Trophoblast cell (in vitro differentiated cells and primary cell): Measurements from ENCODE around the gene CTSA.

Experiments
- DNase-seq, 2 donors: peaks; one replicate each; pipeline ENCODE4 v3.0.0-alpha.2; 2016
- H2AFZ ChIP-seq: 2 replicates; pipeline ENCODE4 v1.6.1; 2013; ENCODE audit warnings: low read length, moderate library complexity, mild to moderate bottlenecking; ENCODE audit not compliant: insufficient read depth, poor library complexity
- H2AK5ac ChIP-seq: 2 replicates; pipeline ENCODE4 v1.6.1; 2013; ENCODE audit warnings: mild to moderate bottlenecking, low read length
- H2BK120ac ChIP-seq: 2 replicates; pipeline ENCODE4 v1.6.1; 2013; ENCODE audit warnings: low read length, mild to moderate bottlenecking, moderate library complexity; ENCODE audit not compliant: insufficient read depth, poor library complexity
- H2BK12ac ChIP-seq: 2 replicates; pipeline ENCODE4 v1.6.1; 2013; ENCODE audit warnings: mild to moderate bottlenecking, low read length, moderate library complexity
- H2BK5ac ChIP-seq: 2 replicates; pipeline ENCODE4 v1.6.1; 2013; ENCODE audit warnings: low read length, low read depth, moderate library complexity, mild to moderate bottlenecking; ENCODE audit not compliant: poor library complexity
- H3K14ac ChIP-seq: 2 replicates; pipeline ENCODE4 v1.6.1; 2013; ENCODE audit warnings: mild to moderate bottlenecking, low read length
- H3K18ac ChIP-seq: 2 replicates; pipeline ENCODE4 v1.6.1; 2013; ENCODE audit warnings: mild to moderate bottlenecking, low read length
- H3K23ac ChIP-seq: 2 replicates; pipeline ENCODE4 v1.6.1; 2013; ENCODE audit warnings: low read length
- H3K27ac ChIP-seq: 2 replicates; pipeline ENCODE4 v1.5.1; 2013; ENCODE audit warnings: low read depth, mild to moderate bottlenecking, inconsistent platforms, low read length, moderate library complexity
- H3K27me3 ChIP-seq: 2 replicates; pipeline ENCODE4 v1.6.1; 2013; ENCODE audit warnings: inconsistent platforms, mild to moderate bottlenecking, low read length, moderate library complexity; ENCODE audit not compliant: insufficient read depth
- H3K36me3 ChIP-seq, 2 experiments: 1 replicate in 1 of 2; 2 replicates in 1 of 2; pipeline ENCODE4 v1.6.1; 2013; ENCODE audit warnings: low read length in 2 of 2, mild to moderate bottlenecking in 2 of 2, moderate library complexity in 1 of 2; ENCODE audit not compliant: insufficient read depth in 2 of 2, control insufficient read depth in 1 of 2
- H3K4ac ChIP-seq: 2 replicates; pipeline ENCODE4 v1.6.1; 2013; ENCODE audit warnings: low read depth, mild to moderate bottlenecking, low read length, moderate library complexity
- H3K4me1 ChIP-seq, 2 experiments: 1 replicate in 1 of 2; 2 replicates in 1 of 2; pipeline ENCODE4 v1.6.1; 2013; ENCODE audit warnings: low read length in 2 of 2, mild to moderate bottlenecking in 2 of 2, moderate library complexity in 1 of 2; ENCODE audit not compliant: insufficient read depth in 2 of 2, control insufficient read depth in 1 of 2
- H3K4me2 ChIP-seq: 2 replicates; pipeline ENCODE4 v1.6.1; 2013; ENCODE audit warnings: inconsistent platforms, mild to moderate bottlenecking, low read length, moderate library complexity
- H3K4me3 ChIP-seq: 2 replicates; pipeline ENCODE4 v1.5.1; 2013; ENCODE audit warnings: mild to moderate bottlenecking, low read depth, low read length, inconsistent platforms
- H3K79me1 ChIP-seq: one replicate; pipeline ENCODE4 v1.6.1; 2013; ENCODE audit warnings: low read length
- H3K79me2 ChIP-seq: 2 replicates; pipeline ENCODE4 v1.6.1; 2013; ENCODE audit warnings: low read length, mild to moderate bottlenecking; ENCODE audit not compliant: control insufficient read depth, insufficient read depth, poor library complexity
- H3K9ac ChIP-seq: 2 replicates; pipeline ENCODE4 v1.6.1; 2013; ENCODE audit warnings: mild to moderate bottlenecking, low read length
- H3K9me3 ChIP-seq: 2 replicates; pipeline ENCODE4 v1.6.1; 2013; ENCODE audit warnings: low read depth, mild to moderate bottlenecking, control low read depth, inconsistent platforms, low read length; ENCODE audit not compliant: insufficient read depth
- H4K12ac ChIP-seq: 2 replicates; pipeline ENCODE4 v1.6.1; 2013; ENCODE audit warnings: low read depth, mild to moderate bottlenecking, low read length, moderate library complexity
- H4K8ac ChIP-seq: 2 replicates; pipeline ENCODE4 v1.6.1; 2013; ENCODE audit warnings: low read depth, mild to moderate bottlenecking, low read length, moderate library complexity
- H4K91ac ChIP-seq: one replicate; pipeline ENCODE4 v1.6.1; 2013; ENCODE audit warnings: low read depth, mild to moderate bottlenecking, low read length, moderate library complexity
- WGBS: extraction: QIAGEN DNeasy Blood & Tissue Kit; methylation state at CpG from one replicate; pipeline ENCODE4 v1.1.7; 2013; ENCODE audit warnings: missing lambda C conversion rate; ENCODE audit not compliant: insufficient read length, insufficient coverage; ENCODE audit errors: extremely low coverage; 5-methylcytosine and 5-hydroxymethylcytosine counted together

CTSA gene

DNA sequence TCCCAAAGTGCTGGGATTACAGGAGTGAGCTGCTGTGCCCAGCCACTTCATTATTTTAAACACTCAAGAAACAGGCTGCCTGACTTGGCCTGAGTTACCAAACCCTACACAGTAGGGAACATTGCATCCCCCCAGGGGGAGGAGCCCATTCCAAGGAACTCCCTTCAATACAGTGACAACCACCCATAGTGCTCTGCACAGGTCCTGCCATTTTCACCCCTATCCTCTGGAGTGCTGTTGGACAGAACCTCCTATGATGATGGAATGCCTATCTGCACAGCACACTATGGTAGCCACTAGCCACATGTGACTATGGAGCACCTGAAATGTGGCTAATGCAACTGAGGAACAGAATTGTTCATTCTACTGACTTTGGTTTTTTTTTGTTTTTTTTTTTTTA, 45.7 kb upstream of the CTSA start:
- H3K18ac ChIP-seq, result no peak overlapping the region
- no peak overlapping the region for H3K27ac ChIP-seq
- H4K8ac ChIP-seq, result no peak overlapping the region
- no peak overlapping the region for H4K91ac ChIP-seq
- no peak overlapping the region for H3K4me2 ChIP-seq
- H3K36me3 ChIP-seq, result peaks cover 37 to 42% of the 10 kb centered on the region in 2 experiments
- no peak overlapping the region for H2BK12ac ChIP-seq
- H2AFZ ChIP-seq, result no peak overlapping the region
- H2BK5ac ChIP-seq, result no peak overlapping the region
- H3K27me3 ChIP-seq, result no peaks in the 10 kb centered on the region
- no peak for DNase-seq
- no peak overlapping the region for H2BK120ac ChIP-seq
- H3K4me3 ChIP-seq, result no peak overlapping the region
- no peak overlapping the region for H3K14ac ChIP-seq
- H3K79me2 ChIP-seq, result no peaks in the 10 kb centered on the region
- no peaks in the 10 kb centered on the region for H3K79me1 ChIP-seq
- H2AK5ac ChIP-seq, result no peak overlapping the region
- H3K4me1 ChIP-seq, result no peaks in the 10 kb centered on the region
- H3K9ac ChIP-seq, result no peak overlapping the region
- no peak overlapping the region for H4K12ac ChIP-seq
- H3K23ac ChIP-seq, result no peak overlapping the region
- no peak overlapping the region for H3K4ac ChIP-seq
- no peaks in the 10 kb centered on the region for H3K9me3 ChIP-seq

DNA sequence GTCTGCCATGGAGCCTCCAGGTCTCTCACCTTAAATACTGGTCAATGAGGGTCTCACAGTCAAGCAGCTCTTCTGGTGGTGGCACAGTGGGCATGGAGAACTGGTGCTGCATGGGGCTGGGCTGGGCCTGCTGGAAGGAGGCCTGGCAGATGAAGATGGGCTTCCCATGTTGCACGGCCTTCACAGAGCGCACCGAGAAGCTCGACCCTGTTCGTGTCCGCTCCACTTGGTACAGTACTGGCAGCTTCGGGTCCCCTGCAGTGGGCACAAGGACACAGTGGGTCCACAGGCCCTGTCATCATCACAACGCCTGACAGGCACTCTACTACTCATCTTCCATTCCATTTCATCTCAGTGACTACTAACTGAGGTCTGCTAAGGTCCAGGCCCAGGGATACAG, 42.7 kb upstream of the CTSA start:
- Histone ChIP-seq H4K12ac (no peak overlapping the region), H3K27ac (no peak overlapping the region), H3K14ac (no peak overlapping the region), H3K9me3 (no peaks in the 10 kb centered on the region), H4K8ac (no peak overlapping the region), H2AFZ (no peak overlapping the region), H3K79me2 (no peaks in the 10 kb centered on the region), H3K4me1 (no peaks in the 10 kb centered on the region), H3K18ac (no peak overlapping the region), H2AK5ac (no peak overlapping the region), H3K79me1 (no peaks in the 10 kb centered on the region), H2BK5ac (no peak overlapping the region), H3K27me3 (no peaks in the 10 kb centered on the region), H3K4ac (no peak overlapping the region), H4K91ac (no peak overlapping the region), H3K23ac (no peak overlapping the region), H3K9ac (no peak overlapping the region), H3K4me3 (no peak overlapping the region), H2BK120ac (no peak overlapping the region), H2BK12ac (no peak overlapping the region), H3K4me2 (no peak overlapping the region), H3K36me3 (peaks cover 17 to 21% of the 10 kb centered on the region in 2 experiments)
- WGBS, result no CpG with 5 or more reads among the region's 8 CpGs
- DNase-seq, result no peak

- H2BK120ac ChIP-seq, result no peak overlapping the region
- H2BK12ac ChIP-seq, result no peak overlapping the region
- H4K8ac ChIP-seq, result no peak overlapping the region
- no peaks in the 10 kb centered on the region for H3K79me1 ChIP-seq
- H4K91ac ChIP-seq, result no peak overlapping the region
- H3K36me3 ChIP-seq, result peaks cover 10 to 14% of the 10 kb centered on the region in 2 experiments
- H3K23ac ChIP-seq, result no peak overlapping the region
- H2AK5ac ChIP-seq, result no peak overlapping the region
- H3K4me3 ChIP-seq, result no peak overlapping the region
- H3K4me1 ChIP-seq, result no peaks in the 10 kb centered on the region
- H4K12ac ChIP-seq, result no peak overlapping the region
- WGBS, result no CpG with 5 or more reads among the region's 8 CpGs
- no peaks in the 10 kb centered on the region for H3K9me3 ChIP-seq
- H3K4me2 ChIP-seq, result no peak overlapping the region
- no peak overlapping the region for H3K27ac ChIP-seq
- H3K27me3 ChIP-seq, result no peaks in the 10 kb centered on the region
- H3K4ac ChIP-seq, result no peak overlapping the region
- H3K14ac ChIP-seq, result no peak overlapping the region
- H2AFZ ChIP-seq, result no peak overlapping the region
- no peak overlapping the region for H2BK5ac ChIP-seq
- H3K18ac ChIP-seq, result no peak overlapping the region
- DNase-seq, result no peak
- H3K9ac ChIP-seq, result no peak overlapping the region
- no peaks in the 10 kb centered on the region for H3K79me2 ChIP-seq
Observed at GRCh38 chr20:45848969-45849582, 42.1 kb upstream of the CTSA start.

DNA sequence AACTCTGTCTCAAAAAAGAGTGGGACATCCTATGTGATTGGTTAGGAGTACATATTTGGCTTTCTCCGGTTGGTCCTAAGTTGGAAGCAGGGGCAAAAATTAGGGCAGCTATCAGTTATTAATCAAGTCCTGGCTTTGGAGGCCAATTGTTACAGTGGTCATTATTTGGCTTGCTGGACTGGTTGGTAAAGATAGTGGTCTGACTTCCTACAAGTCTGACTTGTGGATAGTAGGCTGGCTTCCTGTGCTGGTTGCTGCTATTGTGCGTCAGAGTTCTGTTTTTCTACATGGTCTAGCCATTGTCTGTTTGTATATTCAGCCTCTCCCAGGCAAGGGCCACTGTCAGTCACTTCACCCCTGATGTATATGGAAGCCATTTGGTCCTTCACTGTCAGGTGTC, 40.9 kb upstream of the CTSA start:
- Histone ChIP-seq H2BK5ac (no peak overlapping the region), H3K18ac (no peak overlapping the region), H3K14ac (no peak overlapping the region), H3K79me1 (no peaks in the 10 kb centered on the region), H3K27ac (no peak overlapping the region), H3K4me3 (no peak overlapping the region), H2BK12ac (no peak overlapping the region), H3K9ac (no peak overlapping the region), H3K23ac (no peak overlapping the region), H4K12ac (no peak overlapping the region), H2AK5ac (no peak overlapping the region), H3K4me2 (no peak overlapping the region), H3K4me1 (no peaks in the 10 kb centered on the region), H4K91ac (no peak overlapping the region), H2BK120ac (no peak overlapping the region), H3K36me3 (peaks cover 6 to 18% of the 10 kb centered on the region in 2 experiments), H3K4ac (no peak overlapping the region), H4K8ac (no peak overlapping the region), H3K9me3 (no peaks in the 10 kb centered on the region), H3K27me3 (no peaks in the 10 kb centered on the region), H3K79me2 (no peaks in the 10 kb centered on the region), H2AFZ (no peak overlapping the region)
- no peak for DNase-seq
- no CpG with 5 or more reads among the region's 2 CpGs for WGBS
